D721Med (cell line): Measurements from ENCODE around the gene ZIC1.

Source experiments
- DNase-seq: peaks from one replicate; pipeline ENCODE4 v3.0.0; 2011; ENCODE audit warnings: low spot score; ENCODE audit not compliant: insufficient read length
- FAIRE-seq: peaks from 2 replicates; lab custom pipeline; 2011; peaks lifted over from hg19 to GRCh38; lab: Jason Lieb, UNC
- TF ChIP-seq, protein P1 (sequence below): IDR thresholded peaks from 2 replicates; pipeline ENCODE4 v1.5.1; 2012; ENCODE audit warnings: mild to moderate bottlenecking, control low read depth; ENCODE audit not compliant: insufficient read depth; ENCODE audit errors: missing control alignments

ZIC1 gene

DNA sequence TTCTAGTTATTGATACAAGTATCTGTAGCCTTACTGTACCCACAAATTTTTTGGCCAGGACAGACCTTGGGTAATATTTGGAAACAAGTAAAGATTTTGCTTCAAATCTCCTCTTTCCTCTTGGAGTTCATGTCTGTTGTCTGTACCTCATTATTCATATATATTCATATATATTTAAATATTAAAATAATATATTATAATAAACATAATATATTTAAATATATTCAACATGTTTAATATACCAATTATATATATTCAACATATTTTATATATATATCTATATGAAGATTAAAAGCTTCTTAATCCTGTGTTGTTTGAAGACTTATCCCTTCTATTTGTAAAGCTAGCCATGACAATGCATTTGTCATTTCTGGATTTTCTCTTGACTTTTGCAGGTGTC is 38.1 kb downstream of the ZIC1 start:
- no peak for FAIRE-seq
- TF ChIP-seq, protein P1, sequence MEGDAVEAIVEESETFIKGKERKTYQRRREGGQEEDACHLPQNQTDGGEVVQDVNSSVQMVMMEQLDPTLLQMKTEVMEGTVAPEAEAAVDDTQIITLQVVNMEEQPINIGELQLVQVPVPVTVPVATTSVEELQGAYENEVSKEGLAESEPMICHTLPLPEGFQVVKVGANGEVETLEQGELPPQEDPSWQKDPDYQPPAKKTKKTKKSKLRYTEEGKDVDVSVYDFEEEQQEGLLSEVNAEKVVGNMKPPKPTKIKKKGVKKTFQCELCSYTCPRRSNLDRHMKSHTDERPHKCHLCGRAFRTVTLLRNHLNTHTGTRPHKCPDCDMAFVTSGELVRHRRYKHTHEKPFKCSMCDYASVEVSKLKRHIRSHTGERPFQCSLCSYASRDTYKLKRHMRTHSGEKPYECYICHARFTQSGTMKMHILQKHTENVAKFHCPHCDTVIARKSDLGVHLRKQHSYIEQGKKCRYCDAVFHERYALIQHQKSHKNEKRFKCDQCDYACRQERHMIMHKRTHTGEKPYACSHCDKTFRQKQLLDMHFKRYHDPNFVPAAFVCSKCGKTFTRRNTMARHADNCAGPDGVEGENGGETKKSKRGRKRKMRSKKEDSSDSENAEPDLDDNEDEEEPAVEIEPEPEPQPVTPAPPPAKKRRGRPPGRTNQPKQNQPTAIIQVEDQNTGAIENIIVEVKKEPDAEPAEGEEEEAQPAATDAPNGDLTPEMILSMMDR, result no peak

DNA sequence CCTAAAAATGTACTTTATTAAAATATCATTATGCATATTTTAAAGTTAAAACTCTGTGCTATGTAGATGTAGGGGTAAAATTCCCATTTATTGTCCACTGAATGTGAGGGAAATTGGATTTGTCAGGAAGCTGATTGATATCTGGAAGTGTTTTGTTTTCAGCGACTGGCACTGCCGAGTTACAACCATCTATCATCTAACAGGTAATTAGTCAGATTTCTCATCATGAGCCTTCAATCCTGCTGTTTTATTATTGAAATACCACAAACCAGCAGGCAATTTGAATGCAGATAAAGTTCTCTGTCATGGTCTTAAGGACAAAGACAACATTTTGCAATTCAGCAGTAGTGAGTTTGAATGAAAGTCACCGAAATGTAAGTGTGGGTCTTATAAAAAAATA is 40.5 kb downstream of the ZIC1 start:
- TF ChIP-seq, protein P1, result no peak
- FAIRE-seq (no peak), DNase-seq (no peak)

More for the DNA sequence above, 38.1 kb downstream of the ZIC1 start:
- no peak for DNase-seq

- TF ChIP-seq, protein P1, result no peak
- DNase-seq (no peak), FAIRE-seq (no peak)
Observed at GRCh38 chr3:147458995-147459704, 50.0 kb downstream of the ZIC1 start.

GRCh38 chr3:147462856-147463255 is 53.7 kb downstream of the ZIC1 start:
- TF ChIP-seq, protein P1, result no peak
- FAIRE-seq (no peak), DNase-seq (no peak)
